HEK293 (cell line): ENCODE data around the gene BIN1.

ENCODE experiments used
- CTCF ChIP-seq: fragments of 450-650 bp; formaldehyde crosslinking; IDR thresholded peaks from 2 replicates; pipeline ENCODE4 v1.5.1; 2016; ENCODE audit warnings: missing biosample characterization, missing genetic modification characterization
- KLF16 ChIP-seq: fragments of 450-650 bp; formaldehyde crosslinking; IDR thresholded peaks from 2 replicates; pipeline ENCODE4 v1.5.1; 2017; ENCODE audit warnings: missing biosample characterization, missing genetic modification characterization
- REST ChIP-seq: fragments of 450-650 bp; formaldehyde crosslinking; IDR thresholded peaks from 2 replicates; pipeline ENCODE4 v1.5.1; 2016; ENCODE audit warnings: missing biosample characterization, missing genetic modification characterization
- TF ChIP-seq, protein P1 (sequence below): fragments of 450-650 bp; formaldehyde crosslinking; conservative IDR thresholded peaks from 2 replicates; pipeline ENCODE4 v1.5.1; 2016; ENCODE audit warnings: low read depth, missing biosample characterization, missing genetic modification characterization

DNA sequence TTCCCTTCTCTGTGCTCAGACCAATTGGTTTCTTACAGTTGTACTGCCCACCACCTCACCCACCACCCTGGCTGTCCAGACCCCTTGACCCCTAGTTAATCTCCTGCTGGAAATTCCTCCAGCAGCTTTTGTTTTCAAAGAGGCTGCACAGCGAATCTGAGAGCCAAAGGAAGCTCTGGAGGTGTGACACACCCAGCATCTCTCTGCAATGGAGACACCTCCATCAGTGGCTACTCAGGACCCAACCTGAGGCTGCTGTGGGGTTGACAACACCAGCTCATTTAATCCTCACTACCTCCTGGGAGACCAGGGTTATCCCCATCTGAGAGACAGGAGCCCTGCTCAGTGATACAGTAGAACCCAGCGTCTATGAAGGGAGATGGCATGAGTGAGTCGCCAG lies 86.4 kb downstream of the BIN1 start:
- TF ChIP-seq CTCF (tag by site-specific recombination) (no peak), REST (tag by site-specific recombination) (no peak), KLF16 (tag by site-specific recombination) (no peak)
- TF ChIP-seq, protein P1, sequence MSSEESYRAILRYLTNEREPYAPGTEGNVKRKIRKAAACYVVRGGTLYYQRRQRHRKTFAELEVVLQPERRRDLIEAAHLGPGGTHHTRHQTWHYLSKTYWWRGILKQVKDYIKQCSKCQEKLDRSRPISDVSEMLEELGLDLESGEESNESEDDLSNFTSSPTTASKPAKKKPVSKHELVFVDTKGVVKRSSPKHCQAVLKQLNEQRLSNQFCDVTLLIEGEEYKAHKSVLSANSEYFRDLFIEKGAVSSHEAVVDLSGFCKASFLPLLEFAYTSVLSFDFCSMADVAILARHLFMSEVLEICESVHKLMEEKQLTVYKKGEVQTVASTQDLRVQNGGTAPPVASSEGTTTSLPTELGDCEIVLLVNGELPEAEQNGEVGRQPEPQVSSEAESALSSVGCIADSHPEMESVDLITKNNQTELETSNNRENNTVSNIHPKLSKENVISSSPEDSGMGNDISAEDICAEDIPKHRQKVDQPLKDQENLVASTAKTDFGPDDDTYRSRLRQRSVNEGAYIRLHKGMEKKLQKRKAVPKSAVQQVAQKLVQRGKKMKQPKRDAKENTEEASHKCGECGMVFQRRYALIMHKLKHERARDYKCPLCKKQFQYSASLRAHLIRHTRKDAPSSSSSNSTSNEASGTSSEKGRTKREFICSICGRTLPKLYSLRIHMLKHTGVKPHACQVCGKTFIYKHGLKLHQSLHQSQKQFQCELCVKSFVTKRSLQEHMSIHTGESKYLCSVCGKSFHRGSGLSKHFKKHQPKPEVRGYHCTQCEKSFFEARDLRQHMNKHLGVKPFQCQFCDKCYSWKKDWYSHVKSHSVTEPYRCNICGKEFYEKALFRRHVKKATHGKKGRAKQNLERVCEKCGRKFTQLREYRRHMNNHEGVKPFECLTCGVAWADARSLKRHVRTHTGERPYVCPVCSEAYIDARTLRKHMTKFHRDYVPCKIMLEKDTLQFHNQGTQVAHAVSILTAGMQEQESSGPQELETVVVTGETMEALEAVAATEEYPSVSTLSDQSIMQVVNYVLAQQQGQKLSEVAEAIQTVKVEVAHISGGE (tag by site-specific recombination): no peak
